NCI-H1694 (cell line): ENCODE results near the gene MKRN2OS.
"Not testable (repeated sequence)": the region's sequence is repeated elsewhere in the genome, so short reads cannot be mapped to it uniquely, and the experiment has no call there.

Experiments
- DNase-seq: peaks from one replicate; lab custom pipeline; 2025; lab: John Stamatoyannopoulos, UW

Gene MKRN2OS

GRCh38 chr3:12561397-12561796, 16.1 kb upstream of the MKRN2OS start:
- no peak for DNase-seq

GRCh38 chr3:12560505-12561190, 15.3 kb upstream of the MKRN2OS start:
- DNase-seq: no peak

GRCh38 chr3:12559520-12559919, 14.2 kb upstream of the MKRN2OS start:
- DNase-seq: no peak

- no peak for DNase-seq
Measured at GRCh38 chr3:12558706-12559105, 13.4 kb upstream of the MKRN2OS start.

- no peak for DNase-seq
Measured at GRCh38 chr3:12557473-12558100, 12.3 kb upstream of the MKRN2OS start.

GRCh38 chr3:12556690-12557472, 11.6 kb upstream of the MKRN2OS start, which contains the start of gene MKRN2:
TSS of gene MKRN2 (plus strand) at chr3:12557087. CDS start at chr3:12557151, 64 bp downstream.
- DNase-seq: peak; percentile 25

- DNase-seq: no peak
Measured at GRCh38 chr3:12556314-12556689, 11.0 kb upstream of the MKRN2OS start.

GRCh38 chr3:12553921-12554391, 8.7 kb upstream of the MKRN2OS start:
- DNase-seq: no peak

GRCh38 chr3:12549971-12550760, 4.9 kb upstream of the MKRN2OS start:
- DNase-seq: no peak

GRCh38 chr3:12544652-12545472, 437 bp downstream of the MKRN2OS start:
- DNase-seq: no peak

- not testable (repeated sequence) for DNase-seq
Measured at GRCh38 chr3:12543497-12543896, 1.8 kb downstream of the MKRN2OS start.

GRCh38 chr3:12541625-12542024, 3.7 kb downstream of the MKRN2OS start:
- DNase-seq: no peak

- DNase-seq: no peak
Measured at GRCh38 chr3:12536423-12536822, 8.9 kb downstream of the MKRN2OS start.

GRCh38 chr3:12532182-12532581, 13.1 kb downstream of the MKRN2OS start:
- no peak for DNase-seq

- DNase-seq: no peak
Measured at GRCh38 chr3:12527757-12528143, 17.5 kb downstream of the MKRN2OS start.

GRCh38 chr3:12522721-12523120, 22.6 kb downstream of the MKRN2OS start:
- DNase-seq: no peak

- no peak for DNase-seq
Measured at GRCh38 chr3:12521010-12521409, 24.3 kb downstream of the MKRN2OS start.

GRCh38 chr3:12518261-12519028, 26.9 kb downstream of the MKRN2OS start:
- no peak for DNase-seq

- DNase-seq: no peak
Measured at GRCh38 chr3:12516873-12517272, 28.4 kb downstream of the MKRN2OS start.

GRCh38 chr3:12515631-12516030, 29.7 kb downstream of the MKRN2OS start:
- no peak for DNase-seq
